M059J (cell line): Measurements from ENCODE around the gene SMU1. TPM values are rescaled to one million over a fixed set of nuclear protein-coding genes. Genes with fewer than 3 reads are reported as not detected.
A peak's percentile ranks its signal among the peaks of the same experiment; 100 is the strongest.

Experiments used
- DNase-seq: peaks from one replicate; pipeline ENCODE4 v3.0.0-alpha.2; 2012; ENCODE audit warnings: low read depth
- total RNA-seq: library from RNA; depleted of rRNA; stranded (reverse); fragments of >200 nt; shearing (Covaris generic); gene quantifications from 2 replicates; pipeline ENCODE4 v1.2.3, GENCODE V29; 2014

The SMU1 gene
- total RNA-seq, 1 experiment from 2014 or later: 36.0 TPM

DNA sequence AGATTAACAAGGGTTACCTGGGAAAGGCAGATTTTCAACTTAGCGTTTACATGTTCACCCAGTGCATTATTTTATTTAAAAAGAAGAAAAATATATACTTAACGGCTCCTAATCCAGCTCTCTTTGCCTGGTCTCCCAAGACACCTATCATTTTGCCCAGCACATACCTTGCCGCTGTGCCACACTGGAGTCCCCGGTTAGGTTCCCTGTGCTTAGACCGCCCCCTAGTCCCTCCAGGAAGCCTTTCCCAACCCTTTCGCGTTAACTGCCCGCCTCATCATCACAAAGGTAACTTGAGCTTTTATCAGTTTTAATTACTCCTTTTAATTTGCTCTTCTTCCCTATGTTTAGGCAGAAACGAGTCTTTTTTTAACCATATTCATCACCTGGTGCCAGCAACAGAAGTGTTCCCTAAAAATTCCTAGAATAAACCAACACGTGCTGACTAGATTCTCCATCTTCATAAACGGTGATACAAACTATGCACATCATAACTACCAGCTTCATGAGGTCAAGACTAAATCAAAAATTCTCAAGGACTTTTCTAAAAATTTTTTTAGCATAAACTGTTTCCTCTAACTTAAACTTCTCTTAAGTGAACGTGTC is 31.7 kb downstream of the SMU1 start:
- peak; percentile 39 for DNase-seq

DNA sequence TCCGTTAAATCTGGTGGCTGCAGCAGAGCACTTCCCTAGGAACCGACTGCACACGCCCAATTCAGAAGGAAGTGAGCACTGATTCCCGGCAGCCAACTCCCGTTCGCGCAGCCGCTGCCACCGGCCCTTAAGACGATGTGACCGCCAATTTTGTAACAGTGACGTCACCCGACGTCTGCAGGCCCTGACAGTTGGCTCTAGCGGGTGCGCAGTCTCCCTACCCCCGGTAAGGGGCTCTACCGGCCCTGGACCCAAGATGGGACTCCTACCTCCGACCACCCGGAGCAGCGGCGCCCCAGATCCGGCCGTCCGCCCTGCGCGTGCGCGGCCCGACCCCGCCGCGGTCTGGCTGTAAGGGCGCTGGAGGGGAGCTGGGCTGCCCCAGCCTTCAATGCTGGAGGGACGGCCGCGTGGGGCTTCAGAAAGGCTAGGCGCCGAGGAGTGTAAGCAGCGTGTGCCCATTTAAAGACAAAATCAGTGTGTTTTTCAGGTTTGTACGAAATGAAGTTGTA is 32.3 kb downstream of the SMU1 start:
- peak; percentile 92 for DNase-seq

DNA sequence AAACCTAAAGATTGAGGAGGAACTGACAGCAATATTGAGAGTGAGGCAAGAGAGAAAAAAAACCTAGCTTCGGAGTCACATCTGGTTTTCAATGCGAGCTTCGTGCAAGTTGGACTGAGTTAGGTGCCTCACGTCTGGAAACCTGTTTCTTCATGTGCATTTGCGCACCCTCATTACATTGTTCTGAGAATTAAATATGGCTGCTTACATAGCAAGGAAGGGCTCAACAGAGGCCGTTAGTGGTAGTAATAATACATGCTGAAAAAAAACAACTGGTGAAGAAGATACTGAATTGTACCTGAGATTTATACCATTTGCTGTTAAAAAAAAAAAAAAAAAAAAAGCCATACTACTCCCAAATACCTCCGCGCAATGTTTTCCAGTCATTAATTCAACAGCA is 32.8 kb downstream of the SMU1 start:
- DNase-seq: no peak

DNA sequence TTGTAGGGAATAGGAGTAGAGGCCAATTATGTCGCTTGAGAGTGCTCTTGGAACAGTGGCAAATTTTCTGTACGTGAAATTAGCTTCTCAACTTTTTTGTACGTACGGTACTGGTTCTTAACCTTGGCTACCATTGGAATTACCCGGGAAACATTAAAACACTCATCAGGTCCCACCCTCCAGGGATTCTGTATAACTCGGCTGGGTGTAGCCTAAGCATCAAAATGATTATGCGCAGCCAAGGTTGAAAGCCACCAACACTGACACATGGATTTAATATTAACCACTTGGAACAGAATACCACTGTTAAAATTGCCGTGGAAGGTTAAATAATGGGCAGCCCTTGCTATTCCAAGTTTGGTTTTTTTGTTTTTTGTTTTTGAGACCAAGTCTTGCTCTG is 34.0 kb downstream of the SMU1 start:
- DNase-seq: no peak

DNA sequence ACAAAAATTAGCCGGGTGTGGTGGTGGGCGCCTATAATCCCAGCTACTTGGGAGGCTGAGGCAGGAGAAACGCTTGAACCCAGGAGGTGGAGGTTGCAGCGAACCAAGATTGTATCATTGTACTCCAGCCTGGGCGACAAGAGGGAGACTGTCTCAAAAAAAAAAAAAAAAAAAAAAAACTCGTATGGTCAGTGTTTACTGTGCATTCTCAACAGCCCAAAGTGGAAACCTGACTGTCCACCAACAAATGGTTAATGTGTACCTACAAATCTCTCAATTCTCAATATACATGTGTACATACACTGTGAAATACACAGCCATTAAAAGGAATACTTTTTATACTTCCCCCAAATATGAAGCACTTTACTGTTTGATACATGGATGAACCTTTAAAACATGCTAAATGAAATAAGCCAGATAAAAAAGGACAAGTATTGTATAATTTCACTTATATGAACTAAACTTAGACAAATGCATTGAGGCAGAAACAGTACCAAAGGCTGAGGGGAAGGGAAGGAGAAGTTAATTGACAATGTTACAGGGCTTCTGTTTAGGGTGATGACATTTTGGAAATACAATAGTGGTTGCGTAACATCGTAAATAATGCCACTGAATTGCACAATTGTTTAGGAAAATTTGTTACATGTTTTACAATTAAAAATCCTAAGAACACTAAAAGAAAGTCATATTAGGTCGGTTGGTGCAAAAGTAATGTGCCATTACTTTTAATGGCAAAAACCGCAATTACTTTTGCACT is 34.9 kb downstream of the SMU1 start:
- DNase-seq: peak; percentile 27

DNA sequence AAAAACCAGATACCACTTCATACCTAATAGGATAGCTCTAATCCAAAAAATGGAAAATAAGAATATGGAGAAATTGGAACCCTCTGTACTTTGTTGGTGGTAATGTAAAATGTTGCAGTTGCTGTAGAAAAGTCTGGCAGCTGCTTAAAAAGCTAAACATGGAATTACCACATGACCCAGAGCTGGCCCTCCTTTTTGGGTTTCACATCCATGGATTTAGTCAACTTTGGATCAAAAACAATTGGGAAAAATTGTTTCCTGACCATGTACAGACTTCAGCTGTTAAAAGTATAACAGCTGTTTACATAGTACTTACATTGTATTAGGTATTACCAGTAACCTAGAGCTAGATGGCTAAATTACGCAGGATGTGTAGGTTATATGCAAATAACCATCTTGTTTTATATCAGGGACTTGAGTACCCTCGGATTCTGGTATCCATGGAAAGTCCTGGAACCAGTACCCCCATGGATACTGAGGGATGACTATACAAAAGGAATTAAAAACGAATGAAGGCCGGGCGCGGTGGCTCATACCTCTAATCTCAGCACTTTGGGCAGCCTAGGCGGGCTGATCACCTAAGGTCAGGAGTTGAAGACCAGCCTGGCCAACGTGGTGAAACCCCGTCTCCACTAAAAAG is 35.6 kb downstream of the SMU1 start:
- no peak for DNase-seq

DNA sequence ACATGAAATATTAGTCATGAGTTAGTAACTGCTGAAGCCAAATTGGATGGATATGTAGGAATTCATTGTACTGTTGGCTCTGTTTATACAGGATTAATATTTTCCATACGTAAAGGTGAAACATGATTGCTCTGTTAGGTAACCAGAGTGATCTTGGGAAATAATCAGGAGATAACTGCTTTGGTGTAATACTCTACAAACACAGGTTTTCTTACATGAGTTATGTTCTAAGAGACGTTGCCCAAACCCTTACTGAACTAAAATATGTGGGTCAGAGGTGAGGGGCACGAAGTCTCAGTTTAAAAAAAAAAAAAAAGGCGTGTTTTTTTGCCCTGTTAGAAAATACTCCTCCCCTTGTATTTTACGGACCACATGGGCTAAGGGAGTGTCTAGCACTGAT is 43.6 kb downstream of the SMU1 start:
- DNase-seq: no peak

DNA sequence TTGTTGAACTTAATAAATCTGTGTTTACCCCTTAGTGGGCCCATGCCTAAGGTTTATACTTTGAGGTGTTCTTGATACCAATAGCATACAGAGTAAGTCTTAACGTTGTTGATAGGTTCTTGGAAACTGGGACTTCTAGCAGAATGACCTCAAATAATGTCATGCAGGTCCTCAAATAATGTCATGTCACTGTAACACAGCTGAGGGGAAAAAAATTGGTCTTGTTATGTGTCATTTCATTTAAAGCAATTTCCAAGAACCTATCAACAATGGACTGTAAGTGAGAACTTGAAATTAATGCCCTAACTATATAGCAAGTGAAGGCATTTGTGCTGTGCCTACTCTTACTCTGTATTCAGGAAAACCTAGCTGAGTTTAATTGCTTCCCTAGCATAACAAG is 44.2 kb downstream of the SMU1 start:
- no peak for DNase-seq

DNA sequence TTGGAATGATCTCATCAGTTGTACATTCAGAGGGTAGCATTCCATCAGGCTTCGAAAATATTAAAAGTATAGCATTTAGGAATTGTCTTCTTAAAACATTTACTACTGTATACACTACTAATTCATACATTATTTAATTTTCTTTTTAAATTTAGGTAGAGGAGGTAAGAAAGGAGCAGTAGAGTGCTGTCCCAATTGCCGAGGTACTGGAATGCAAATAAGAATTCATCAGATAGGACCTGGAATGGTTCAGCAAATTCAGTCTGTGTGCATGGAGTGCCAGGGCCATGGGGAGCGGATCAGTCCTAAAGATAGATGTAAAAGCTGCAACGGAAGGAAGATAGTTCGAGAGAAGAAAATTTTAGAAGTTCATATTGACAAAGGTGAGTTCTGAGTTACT is 46.2 kb downstream of the SMU1 start:
- DNase-seq: no peak

DNA sequence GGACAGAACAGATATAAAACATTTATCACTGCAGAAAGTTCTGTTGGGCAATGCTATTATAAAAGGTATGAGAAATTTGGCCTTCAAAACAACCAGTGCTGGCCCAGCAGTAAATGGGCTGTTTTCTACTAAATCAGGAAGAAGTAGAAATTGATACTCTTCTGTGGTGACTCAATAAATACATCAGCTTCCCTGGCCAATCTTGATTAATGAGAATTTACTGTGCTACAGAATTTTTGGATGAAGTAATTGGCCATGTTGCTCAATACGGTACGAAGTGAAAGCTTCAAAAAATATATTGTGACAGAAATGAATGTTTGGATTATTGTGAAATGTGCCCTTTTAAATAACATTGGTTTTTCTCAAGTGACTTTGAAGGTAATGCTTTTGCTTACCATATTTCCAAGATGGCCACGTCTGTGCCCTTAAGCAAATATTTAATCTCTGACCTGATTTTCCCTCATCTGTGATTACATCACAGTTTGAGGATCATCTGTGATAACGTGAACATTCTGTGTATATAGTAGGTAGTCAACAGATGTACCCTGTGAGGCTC is 47.2 kb downstream of the SMU1 start:
- DNase-seq: no peak

DNA sequence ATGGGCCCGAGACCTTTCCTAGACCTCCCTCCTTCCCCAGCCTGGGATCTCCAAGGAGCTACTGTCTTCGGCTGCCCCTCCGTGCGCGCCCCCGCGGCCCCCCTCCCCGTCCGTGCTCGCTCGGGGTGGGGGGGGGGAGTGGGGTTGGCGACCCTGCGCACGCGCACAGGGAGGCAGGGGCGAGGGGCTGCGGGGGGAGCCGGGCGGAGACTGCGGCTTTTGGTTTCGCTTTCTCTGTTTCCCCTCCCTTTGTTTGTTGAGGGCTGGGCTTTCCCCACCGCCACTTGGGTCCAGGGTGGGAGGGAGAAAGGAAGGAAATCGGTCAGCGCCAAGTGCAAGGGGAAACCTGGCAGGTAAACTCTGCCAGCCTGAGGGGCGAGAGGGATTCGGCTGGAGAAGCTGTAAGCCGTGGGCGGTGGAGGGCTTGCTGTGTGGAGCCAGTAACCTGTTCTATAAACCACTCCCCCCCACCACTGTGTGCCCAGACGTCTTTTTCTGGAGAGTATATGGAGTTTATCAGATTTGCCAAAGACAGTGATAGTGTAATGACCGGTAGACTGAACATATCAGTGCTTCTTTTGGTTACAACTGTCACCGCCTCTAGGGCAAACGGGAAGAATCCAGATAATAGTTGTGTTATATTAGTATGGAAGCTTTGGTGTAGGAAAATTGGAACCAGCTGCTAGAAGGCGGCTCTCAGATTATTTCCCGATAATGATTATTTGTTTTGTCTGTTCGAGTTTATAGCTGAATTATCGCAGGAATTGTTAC is 50.7 kb downstream of the SMU1 start:
- peak; percentile 61 for DNase-seq

DNA sequence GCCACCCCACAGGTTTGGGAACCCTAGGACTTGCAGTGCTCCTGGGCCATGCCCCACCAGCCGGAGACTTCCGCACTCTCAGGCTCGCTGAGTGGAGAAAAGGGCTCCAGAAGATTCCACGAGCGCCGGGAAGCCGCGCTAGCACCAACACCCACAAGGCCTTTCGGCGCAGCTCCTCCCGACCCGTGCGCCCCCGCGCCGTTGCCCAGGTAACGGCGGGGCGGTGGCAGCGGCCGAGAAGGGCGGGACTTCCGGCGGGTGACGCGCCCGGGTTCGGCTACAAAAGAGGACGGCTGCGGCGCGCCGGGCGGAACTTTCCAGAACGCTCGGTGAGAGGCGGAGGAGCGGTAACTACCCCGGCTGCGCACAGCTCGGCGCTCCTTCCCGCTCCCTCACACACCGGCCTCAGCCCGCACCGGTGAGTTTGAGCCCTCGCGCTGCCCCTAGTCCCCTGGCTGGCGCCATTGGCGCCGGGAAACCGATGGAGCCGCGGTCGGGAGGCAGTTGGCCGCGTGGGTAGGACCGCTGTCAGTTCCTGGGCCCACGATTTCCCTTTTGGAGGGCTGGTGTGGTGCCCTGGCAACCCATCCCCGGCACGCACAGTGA is 51.4 kb downstream of the SMU1 start, which contains the start of gene DNAJA1:
Gene DNAJA1, plus strand, starts transcription at position 308 of the 606 bp plus-strand sequence. CDS start 1,212 bp downstream, outside the sequence.
- DNase-seq: peak; percentile 92

DNA sequence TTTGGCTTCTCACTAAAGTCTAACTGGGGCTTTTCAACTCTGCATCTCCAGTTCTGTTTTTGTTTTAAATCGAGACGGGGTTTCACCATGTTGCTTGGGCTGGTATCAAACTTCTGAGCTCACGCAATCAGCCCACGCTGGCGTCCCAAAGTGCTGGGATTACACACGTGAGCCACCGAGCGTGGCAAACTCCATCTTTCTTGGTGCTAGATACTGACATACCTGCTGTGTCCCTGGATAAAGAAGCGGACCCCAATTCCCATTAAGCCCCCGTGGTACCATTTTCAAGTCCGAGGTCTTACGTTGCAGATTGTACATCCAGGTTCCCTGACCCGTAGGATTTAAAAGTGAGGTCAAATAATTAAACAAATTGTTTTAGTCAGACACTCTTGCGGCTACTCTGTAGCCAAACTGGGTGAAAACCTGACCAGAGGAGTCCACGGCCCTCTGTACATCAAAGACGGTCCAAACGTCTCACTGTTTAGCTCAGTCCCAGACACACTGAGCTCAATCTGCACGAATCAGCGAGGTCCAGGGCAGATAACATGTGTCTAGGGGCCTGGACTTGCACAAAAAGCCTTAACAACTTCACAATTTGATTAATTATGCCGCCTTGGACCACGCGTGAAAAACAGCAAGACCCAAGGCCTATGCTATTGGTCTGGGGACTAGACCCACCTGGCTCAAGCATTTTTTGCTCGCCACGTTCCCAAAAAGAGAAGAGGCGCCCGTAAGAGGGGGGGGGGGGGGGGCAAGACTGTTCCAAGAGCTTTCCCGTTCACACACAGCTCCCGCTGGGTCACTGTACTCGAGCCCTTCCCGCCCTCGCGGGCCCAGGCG is 52.1 kb downstream of the SMU1 start:
- peak; percentile 40 for DNase-seq

DNA sequence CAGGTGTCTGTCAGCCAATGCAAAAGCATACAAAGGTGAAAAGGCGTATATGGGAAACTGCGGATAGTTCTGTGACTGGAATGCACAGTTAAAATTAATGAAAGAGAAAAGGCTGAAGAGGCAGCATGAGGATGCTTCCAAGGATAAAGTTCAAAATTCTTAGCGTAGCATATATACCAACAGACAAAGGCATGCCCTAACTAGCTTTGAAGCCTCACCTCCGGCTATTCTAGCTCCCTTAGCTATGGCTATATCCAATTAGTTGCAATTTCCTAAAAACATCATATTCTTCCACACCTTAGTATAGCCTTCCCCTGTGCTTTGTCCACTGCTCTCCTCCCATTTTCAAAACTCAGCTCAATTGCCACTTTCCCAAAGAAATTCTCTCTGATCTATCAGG is 52.8 kb downstream of the SMU1 start:
- no peak for DNase-seq

DNA sequence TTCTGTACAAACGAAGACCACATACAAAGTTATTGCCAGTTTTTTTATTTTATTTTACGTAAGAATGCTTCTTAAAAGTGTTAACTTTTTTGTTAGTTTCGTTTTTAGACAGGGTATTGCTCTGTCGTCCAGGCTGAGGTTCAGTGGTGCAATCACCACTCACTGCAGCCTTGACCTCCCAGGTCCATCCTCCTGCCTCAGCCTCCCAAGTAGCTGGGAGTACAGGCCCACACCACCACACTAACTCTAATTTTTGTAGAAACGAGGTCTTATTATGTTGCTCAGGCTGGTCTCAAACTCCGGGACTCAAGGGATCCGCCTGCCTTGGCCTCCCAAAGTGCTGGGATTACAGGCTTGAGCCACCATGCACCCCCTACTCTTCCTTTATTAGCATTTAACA is 53.7 kb downstream of the SMU1 start:
- DNase-seq: no peak

DNA sequence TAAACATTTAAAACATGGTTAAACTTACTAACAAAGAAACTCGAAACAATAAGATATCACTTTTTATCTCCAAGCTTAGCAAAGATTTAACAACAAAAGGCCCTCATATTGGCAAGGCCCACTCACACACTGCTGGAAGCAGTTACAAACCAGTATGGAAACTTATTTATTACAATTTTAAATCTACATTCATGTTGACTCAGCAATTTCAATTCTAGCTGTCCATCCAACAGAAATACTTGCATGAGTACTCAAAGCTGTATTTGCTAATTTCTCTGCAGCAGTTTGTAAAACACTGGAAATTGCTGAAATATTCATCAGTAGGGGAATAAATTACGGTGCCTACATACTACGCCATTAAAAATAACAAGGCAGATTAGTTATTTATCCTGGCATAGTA is 54.2 kb downstream of the SMU1 start:
- DNase-seq: no peak

DNA sequence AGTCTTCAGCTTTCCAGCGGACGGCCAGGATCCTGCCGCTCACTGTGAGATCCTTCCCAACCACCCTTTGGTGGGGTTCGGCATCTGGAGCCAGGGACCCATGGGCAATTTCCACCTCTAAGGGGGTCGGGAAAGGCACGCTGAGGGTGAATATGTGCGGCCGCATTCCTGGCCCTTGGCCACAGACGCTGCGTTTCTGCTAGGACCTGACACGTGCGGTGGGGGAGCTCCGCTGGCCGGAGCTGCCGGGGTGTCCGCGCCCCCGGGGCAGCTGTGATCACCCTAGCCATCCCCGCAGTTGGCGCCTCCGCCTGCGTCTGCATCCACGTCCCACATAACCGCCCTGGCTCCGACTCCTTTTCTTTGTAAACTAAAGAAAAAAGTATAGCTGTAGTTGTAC is 56.7 kb downstream of the SMU1 start:
- no peak for DNase-seq

DNA sequence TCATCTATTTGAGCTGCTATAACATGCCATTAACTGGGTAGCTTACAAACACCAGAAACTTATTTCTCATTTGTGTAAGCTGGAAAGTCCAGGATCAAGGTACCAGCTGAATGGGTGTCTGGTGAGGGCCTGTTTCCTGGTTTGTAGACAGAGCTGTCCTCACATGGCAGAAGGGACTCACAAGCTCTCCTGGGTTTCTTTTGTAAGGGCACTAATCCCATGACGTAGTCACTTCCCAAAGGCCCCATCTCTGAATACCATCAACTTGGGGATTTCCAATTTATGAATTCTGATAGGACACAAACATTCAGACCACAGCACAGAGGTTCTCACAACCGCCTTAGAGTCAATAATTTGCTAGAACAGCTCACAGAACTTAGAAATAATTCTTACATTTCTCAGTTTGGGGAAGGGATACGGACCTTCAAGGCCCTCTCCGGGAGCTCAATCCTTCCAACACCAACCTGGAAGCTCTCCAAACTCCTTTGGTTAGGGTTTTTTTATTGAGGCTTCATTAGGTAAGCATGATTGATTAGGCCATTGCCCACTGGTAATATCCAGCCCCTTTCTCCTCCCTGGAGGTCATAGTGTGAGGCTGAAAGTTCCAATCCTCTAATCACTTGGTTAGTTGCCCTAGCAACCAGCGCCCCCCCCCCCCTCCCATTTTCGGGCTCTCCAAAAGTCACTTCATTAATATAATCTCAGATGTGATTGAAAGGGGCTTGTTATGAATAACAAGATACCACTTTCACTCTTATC is 59.0 kb downstream of the SMU1 start:
- DNase-seq: no peak

DNA sequence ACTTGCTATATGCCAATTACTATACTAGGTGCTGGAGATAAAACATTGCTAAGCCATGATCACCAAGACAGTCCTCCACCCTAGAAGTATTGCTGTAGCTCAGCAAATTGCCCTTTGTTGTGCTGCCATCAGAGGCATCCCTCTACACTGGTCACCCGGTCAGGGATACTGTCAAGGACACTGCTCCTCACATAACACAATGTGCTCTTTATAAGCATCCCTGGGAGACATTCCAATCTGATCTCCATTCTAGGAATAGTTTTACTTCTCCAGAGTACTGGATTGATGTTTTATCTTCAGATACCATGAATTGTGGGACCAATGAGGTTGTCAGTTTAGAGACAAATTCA is 61.8 kb downstream of the SMU1 start:
- no peak for DNase-seq
